ENCODE measurements around the gene TARBP1.

DNA sequence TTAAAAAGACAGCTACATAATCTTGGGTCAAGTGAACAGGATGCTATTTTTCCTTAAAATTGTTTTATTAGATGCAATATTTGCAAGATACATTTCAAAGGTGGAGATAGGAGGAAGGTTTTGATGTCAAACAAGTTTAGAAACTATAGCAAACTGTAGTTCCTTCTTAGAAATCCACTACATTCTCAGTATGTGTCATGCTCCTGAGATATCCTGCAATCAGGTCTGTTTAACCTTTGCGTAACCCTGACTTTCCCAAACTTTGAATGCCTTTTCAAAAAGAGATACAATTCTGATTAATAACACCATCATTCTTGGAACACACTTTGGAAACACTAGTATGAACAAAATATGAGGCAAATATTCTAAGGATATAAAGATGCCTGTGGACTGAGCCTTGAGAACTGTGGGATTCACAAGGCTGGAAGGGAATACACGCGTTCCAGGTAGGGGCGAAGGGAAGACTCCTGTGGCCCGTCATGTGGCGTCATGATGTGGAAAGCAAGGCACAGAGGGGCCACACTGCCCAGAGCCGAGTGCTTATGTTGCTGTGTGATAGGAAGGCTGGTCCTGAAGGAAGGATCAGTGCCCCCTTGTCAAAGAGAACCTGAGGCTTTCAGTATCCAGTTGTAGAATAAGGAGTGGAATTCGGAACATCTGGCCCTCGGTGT lies 19.6 kb upstream of the TARBP1 start:
- TF ChIP-seq CTCF (IDR thresholded peaks at IDR 0.05) (no peak), POLR2AphosphoS5 (IDR thresholded peaks at IDR 0.05; ENCODE audit: insufficient read depth in 1 of 2, low read depth in 1 of 2) (no peak), POLR2A (IDR thresholded peaks at IDR 0.05) (no peak)

All from vagina (tissue), 2 donors.